HepG2 (cell line): Measurements from ENCODE around the gene UBR4. TPM values are rescaled to one million over a fixed set of nuclear protein-coding genes. Genes with fewer than 3 reads are reported as not detected.

Source experiments
- ATAC-seq: fragments of 200-7000 bp; cut with Tn5 transposase; 3 replicates; pipeline ENCODE4 v1.9.1; 2020; ENCODE audit warnings: mild to moderate bottlenecking, moderate library complexity
- BruUV-seq: library from RNA; stranded (reverse); fragments of 400-500 nt; replicated peaks from 2 replicates; lab custom pipeline; 2021; lab: Mats Ljungman, UMichigan
- CTCF ChIA-PET: fragments of 300-600 bp; formaldehyde crosslinking; extraction: SDS; loops from one replicate; lab custom pipeline; 2021; ENCODE audit warnings: low total read pairs, inconsistent platforms, low intra/inter-chr PET ratio; lab: Yijun Ruan, JAX
- POLR2A ChIA-PET: fragments of 350-600 bp; sonication (Branson Sonifier 250); formaldehyde crosslinking; loops from one replicate; lab custom pipeline; 2020; ENCODE audit warnings: antibody characterized with exemption, inconsistent platforms; lab: Yijun Ruan, JAX
- DNase-seq: peaks from one replicate; pipeline ENCODE4 v3.0.0-alpha.2; 2015; ENCODE audit warnings: low spot score
- FAIRE-seq: peaks from 3 replicates; lab custom pipeline; 2011; peaks lifted over from hg19 to GRCh38; lab: Jason Lieb, UNC
- H2AFZ ChIP-seq: one replicate; pipeline ENCODE4 v1.6.1; 2011; ENCODE audit warnings: low read length, inconsistent platforms
- H3K27ac ChIP-seq: fragments of 300-600 bp; 3 replicates; pipeline ENCODE4 v1.8.0; 2011; ENCODE audit warnings: mixed run types, mild to moderate bottlenecking, mixed read lengths, low read length, inconsistent platforms; ENCODE audit not compliant: insufficient read depth; ENCODE audit errors: extremely low read length
- H3K27me3 ChIP-seq, 2 experiments: fragments of 200-600 bp in 1 of 2; 2 replicates in 1 of 2; 3 replicates in 1 of 2; pipeline versions ENCODE4 v1.6.0 to v1.8.0; 2011; ENCODE audit warnings: low read length in 2 of 2, mild to moderate bottlenecking in 2 of 2, moderate library complexity in 2 of 2, inconsistent platforms in 1 of 2; ENCODE audit not compliant: insufficient read depth in 2 of 2, control insufficient read depth in 1 of 2
- H3K36me3 ChIP-seq, 2 experiments: fragments of 200-600 bp in 1 of 2; replicated peaks in 1 of 2; 2 replicates in 1 of 2; 3 replicates in 1 of 2; pipeline versions ENCODE4 v1.5.1 to v1.8.0; 2011; ENCODE audit warnings: low read length in 2 of 2, inconsistent platforms in 1 of 2; ENCODE audit not compliant: insufficient read depth in 2 of 2, control insufficient read depth in 1 of 2
- H3K4me1 ChIP-seq: 2 replicates; pipeline ENCODE4 v1.5.1; 2012; ENCODE audit warnings: low read length, inconsistent platforms; ENCODE audit not compliant: insufficient read depth
- H3K4me2 ChIP-seq: 2 replicates; pipeline ENCODE4 v1.6.0; 2011; ENCODE audit warnings: low read depth, low read length, inconsistent platforms
- H3K4me3 ChIP-seq, 3 experiments: fragments of 200-600 bp in 1 of 3; sonication (generic), shearing (Covaris generic) in 1 of 3; replicated peaks in 1 of 3; 2 replicates each; pipeline ENCODE4 v1.5.1; 2011 to 2016; ENCODE audit warnings: low read length in 3 of 3, inconsistent platforms in 2 of 3, low read depth in 2 of 3, mild to moderate bottlenecking in 2 of 3, control low read depth in 1 of 3, mixed read lengths in 1 of 3; ENCODE audit not compliant: insufficient read depth in 1 of 3
- H3K79me2 ChIP-seq: one replicate; pipeline ENCODE4 v1.6.1; 2011; ENCODE audit warnings: low read length, inconsistent platforms; ENCODE audit not compliant: insufficient read depth
- H3K9ac ChIP-seq: 2 replicates; pipeline ENCODE4 v1.6.0; 2011; ENCODE audit warnings: mild to moderate bottlenecking, low read depth, low read length, inconsistent platforms; ENCODE audit not compliant: insufficient read depth
- H3K9me3 ChIP-seq: 2 replicates; pipeline ENCODE4 v1.5.1; 2012; ENCODE audit warnings: mild to moderate bottlenecking, low read length
- H4K20me1 ChIP-seq: 2 replicates; pipeline ENCODE4 v1.6.0; 2011; ENCODE audit warnings: inconsistent platforms, mild to moderate bottlenecking, low read length, moderate library complexity; ENCODE audit not compliant: insufficient read depth
- ATF5 ChIP-seq: sonication (generic); formaldehyde crosslinking; IDR thresholded peaks from 2 replicates; pipeline ENCODE4 v1.4.0; 2020; ENCODE audit warnings: mild to moderate bottlenecking, low read depth, missing genetic modification reagents
- FUBP1 ChIP-seq: sonication (generic); formaldehyde crosslinking; IDR thresholded peaks from 2 replicates; pipeline ENCODE4 v1.5.1; 2020; ENCODE audit warnings: missing genetic modification reagents, mild to moderate bottlenecking, borderline replicate concordance
- HHEX ChIP-seq: IDR thresholded peaks from 2 replicates; pipeline ENCODE4 v1.6.1; 2016; ENCODE audit warnings: control low read depth
- MEF2D ChIP-seq: sonication (generic); formaldehyde crosslinking; IDR thresholded peaks from 2 replicates; pipeline ENCODE4 v1.5.1; 2020; ENCODE audit warnings: mild to moderate bottlenecking, missing genetic modification reagents
- SIX1 ChIP-seq: sonication (generic); formaldehyde crosslinking; IDR thresholded peaks from 2 replicates; pipeline ENCODE4 v1.4.0; 2020; ENCODE audit warnings: missing genetic modification reagents, borderline replicate concordance
- SUZ12 ChIP-seq: fragments of 150-350 bp; IDR thresholded peaks from 2 replicates; pipeline ENCODE4 v1.6.1; 2014; ENCODE audit warnings: low read depth, low read length
- ZNF367 ChIP-seq: sonication (generic); formaldehyde crosslinking; IDR thresholded peaks from 2 replicates; pipeline ENCODE4 v1.4.0; 2020; ENCODE audit warnings: missing genetic modification reagents, borderline replicate concordance
- WGBS: methylation state at CpG from one replicate; pipeline ENCODE4 v1.1.6; 2017; ENCODE audit warnings: low lambda C conversion rate; 5-methylcytosine and 5-hydroxymethylcytosine counted together
- in situ Hi-C: cut with HindIII; loops from 2 replicates; pipeline ENCODE4 v1.10.0; 2017; ENCODE audit warnings: low pct_unique_long_range_greater_than_20kb; ENCODE audit not compliant: extremely low pct_ligation_motif_present
- intact Hi-C: fragments of 100-400 bp; cut with micrococcal nuclease; formaldehyde crosslinking; loops from one replicate; pipeline ENCODE4 v1.10.0; 2022; ENCODE audit not compliant: unreplicated experiment
- polyA plus RNA-seq, 8 experiments: library from polyadenylated mRNA; depleted of rRNA in 3 of 8; stranded (reverse) in 7 of 8; unstranded in 1 of 8; fragments of >200 nt; fragmentation: Illumina TruSeq in 4 of 8; extraction: Trizol in 4 of 8; gene quantifications; 2 replicates each; pipeline versions ENCODE4 v1.2.1 to v1.2.3, GENCODE V29; 2011 to 2016; ENCODE audit warnings: low read depth in 4 of 8, missing spikeins in 1 of 8, mixed read lengths in 1 of 8; ENCODE audit not compliant: insufficient read depth in 1 of 8
- total RNA-seq, 5 experiments: library from RNA; depleted of rRNA; stranded (reverse); fragments of >200 nt; fragmentation: Illumina TruSeq; extraction: Trizol; gene quantifications; 2 replicates each; pipeline ENCODE4 v1.2.3, GENCODE V29; 2016; ENCODE audit warnings: low read depth in 1 of 5

Gene UBR4
- total and polyA plus RNA-seq, 2 of the 13 experiments (the other 11 are each of a cell fraction or from before 2014, with no cell fraction given) = 59.1 to 106 TPM

GRCh38 chr1:19079541-19080472 is 130.3 kb downstream of the UBR4 start (continued):
- TF ChIP-seq SIX1 (CRISPR knock-in tag) (0 out of 2 replicates have a peak, but pooled peaks have one; percentile 46), MEF2D (CRISPR knock-in tag) (no peak), HHEX (CRISPR knock-in tag) (no peak), ZNF367 (CRISPR knock-in tag) (no peak), ATF5 (CRISPR knock-in tag) (no peak), SUZ12 (no peak)
- TF ChIP-seq, all 625 proteins: peak for 6

- WGBS = 98% methylated on average over 4 of the region's 4 CpGs
- no peak for TF ChIP-seq FUBP1 (CRISPR knock-in tag)
- BruUV-seq = no TSS peak
- peaks cover 22% of the 10 kb centered on the region for H3K4me1 ChIP-seq
- H3K4me3 ChIP-seq = no peak overlapping the region
- intact Hi-C loops = no loop called here
- no peak overlapping the region for H3K27ac ChIP-seq
- H3K27me3 ChIP-seq = no peaks in the 10 kb centered on the region
- in situ Hi-C loops = no loop called here
- peaks cover 61 to 97% of the 10 kb centered on the region in 2 experiments; a peak in 4 of 5 replicates for H3K36me3 ChIP-seq
- no peak overlapping the region for H2AFZ ChIP-seq
- ATAC-seq (no peak), DNase-seq (no peak), FAIRE-seq (no peak)
- no peaks in the 10 kb centered on the region for H3K79me2 ChIP-seq
- ChIA-PET CTCF (no interaction called here), POLR2A (no interaction called here)
- no peak overlapping the region for H3K9ac ChIP-seq
- no peaks in the 10 kb centered on the region for H3K9me3 ChIP-seq
- no peak overlapping the region for H3K4me2 ChIP-seq
- H4K20me1 ChIP-seq = no peaks in the 10 kb centered on the region
Observed at GRCh38 chr1:19078536-19078935, 131.5 kb downstream of the UBR4 start.
